ENCODE results near the gene SLMAP. TPM values are rescaled to one million over a fixed set of nuclear protein-coding genes. Genes with fewer than 3 reads are reported as not detected.

The SLMAP gene
- total RNA-seq, 2 donors from 2014 or later = 221 to 239 TPM

DNA sequence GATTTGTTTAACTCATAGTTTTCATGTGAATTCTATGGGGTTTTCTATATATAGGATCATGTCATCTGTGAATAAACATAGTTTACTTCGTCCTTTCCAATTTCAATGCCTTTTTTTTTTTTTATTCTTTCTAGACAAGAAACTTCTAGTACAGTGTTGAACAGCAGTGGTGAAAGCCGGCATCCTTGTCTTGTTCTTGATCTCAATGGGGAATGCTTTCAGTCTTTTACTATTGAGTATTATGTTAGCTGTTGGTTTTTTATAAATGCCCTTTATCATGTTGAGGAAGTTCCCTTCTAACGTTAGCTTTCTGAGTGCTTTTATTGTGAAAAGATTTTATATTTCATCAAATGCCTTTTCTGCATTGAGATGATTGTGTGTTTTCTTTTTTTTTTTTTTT lies 69.0 kb downstream of the SLMAP start:
- Histone ChIP-seq H3K4me1 (ENCODE audit: control insufficient read depth in 1 of 2, low read depth in 2 of 2) (peaks cover 13 to 44% of the 10 kb centered on the region in 2 donors), H3K27me3 (replicated peaks; ENCODE audit: insufficient read depth) (no peaks in the 10 kb centered on the region), H3K36me3 (no peaks in the 10 kb centered on the region), H3K9me3 (no peaks in the 10 kb centered on the region), H3K27ac (no peak overlapping the region), H3K4me3 (no peak overlapping the region)
- no peak for ATAC-seq (ENCODE audit: insufficient number of reproducible peaks, low FRiP score, low read depth)
- no peak for DNase-seq (ENCODE audit: low spot score)
- TF ChIP-seq, protein P1, sequence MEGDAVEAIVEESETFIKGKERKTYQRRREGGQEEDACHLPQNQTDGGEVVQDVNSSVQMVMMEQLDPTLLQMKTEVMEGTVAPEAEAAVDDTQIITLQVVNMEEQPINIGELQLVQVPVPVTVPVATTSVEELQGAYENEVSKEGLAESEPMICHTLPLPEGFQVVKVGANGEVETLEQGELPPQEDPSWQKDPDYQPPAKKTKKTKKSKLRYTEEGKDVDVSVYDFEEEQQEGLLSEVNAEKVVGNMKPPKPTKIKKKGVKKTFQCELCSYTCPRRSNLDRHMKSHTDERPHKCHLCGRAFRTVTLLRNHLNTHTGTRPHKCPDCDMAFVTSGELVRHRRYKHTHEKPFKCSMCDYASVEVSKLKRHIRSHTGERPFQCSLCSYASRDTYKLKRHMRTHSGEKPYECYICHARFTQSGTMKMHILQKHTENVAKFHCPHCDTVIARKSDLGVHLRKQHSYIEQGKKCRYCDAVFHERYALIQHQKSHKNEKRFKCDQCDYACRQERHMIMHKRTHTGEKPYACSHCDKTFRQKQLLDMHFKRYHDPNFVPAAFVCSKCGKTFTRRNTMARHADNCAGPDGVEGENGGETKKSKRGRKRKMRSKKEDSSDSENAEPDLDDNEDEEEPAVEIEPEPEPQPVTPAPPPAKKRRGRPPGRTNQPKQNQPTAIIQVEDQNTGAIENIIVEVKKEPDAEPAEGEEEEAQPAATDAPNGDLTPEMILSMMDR (IDR thresholded peaks at IDR 0.05) = no peak

DNA sequence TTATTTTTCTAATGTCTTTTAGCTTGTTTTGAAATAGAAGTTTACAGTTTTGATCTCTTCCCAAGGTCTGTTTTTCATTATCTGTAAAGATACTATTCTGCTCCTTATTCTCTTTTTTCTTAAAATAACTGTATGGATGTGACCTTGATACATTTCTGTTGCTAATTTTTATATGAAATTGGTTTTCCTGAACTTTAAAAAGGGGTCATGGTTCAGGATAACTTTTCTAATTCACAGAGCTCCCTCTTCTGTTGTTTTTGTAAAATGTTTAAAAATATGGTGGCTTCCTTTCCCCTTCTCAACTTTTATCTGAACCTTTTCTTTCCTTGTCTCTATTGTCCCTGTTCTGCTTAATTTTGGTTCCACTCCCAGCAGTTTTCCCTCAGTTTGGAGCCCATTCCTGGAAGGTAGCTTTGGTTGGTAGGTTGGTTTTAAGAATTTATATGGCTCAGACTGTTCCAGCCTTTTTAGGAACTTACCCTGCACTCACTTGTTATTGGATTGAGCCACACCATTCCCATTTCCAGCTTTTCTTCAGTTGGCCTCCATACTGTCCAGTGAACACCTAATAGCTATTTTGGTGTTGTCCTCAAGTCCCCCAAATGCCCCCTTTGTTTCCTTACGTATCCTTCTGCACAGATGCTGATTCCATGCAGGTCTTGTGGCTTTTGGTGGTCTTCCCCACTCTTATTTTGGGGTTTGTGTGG lies 70.3 kb downstream of the SLMAP start:
- DNase-seq (ENCODE audit: low spot score) = no peak
- Histone ChIP-seq H3K9me3 (no peaks in the 10 kb centered on the region), H3K27ac (no peak overlapping the region), H3K27me3 (replicated peaks; ENCODE audit: insufficient read depth) (no peaks in the 10 kb centered on the region), H3K4me3 (no peak overlapping the region), H3K4me1 (ENCODE audit: control insufficient read depth in 1 of 2, low read depth in 2 of 2) (peaks cover 13 to 34% of the 10 kb centered on the region in 2 donors), H3K36me3 (no peaks in the 10 kb centered on the region)
- ATAC-seq (ENCODE audit: insufficient number of reproducible peaks, low FRiP score, low read depth) = no peak
- TF ChIP-seq, protein P1 (IDR thresholded peaks at IDR 0.05) = no peak

DNA sequence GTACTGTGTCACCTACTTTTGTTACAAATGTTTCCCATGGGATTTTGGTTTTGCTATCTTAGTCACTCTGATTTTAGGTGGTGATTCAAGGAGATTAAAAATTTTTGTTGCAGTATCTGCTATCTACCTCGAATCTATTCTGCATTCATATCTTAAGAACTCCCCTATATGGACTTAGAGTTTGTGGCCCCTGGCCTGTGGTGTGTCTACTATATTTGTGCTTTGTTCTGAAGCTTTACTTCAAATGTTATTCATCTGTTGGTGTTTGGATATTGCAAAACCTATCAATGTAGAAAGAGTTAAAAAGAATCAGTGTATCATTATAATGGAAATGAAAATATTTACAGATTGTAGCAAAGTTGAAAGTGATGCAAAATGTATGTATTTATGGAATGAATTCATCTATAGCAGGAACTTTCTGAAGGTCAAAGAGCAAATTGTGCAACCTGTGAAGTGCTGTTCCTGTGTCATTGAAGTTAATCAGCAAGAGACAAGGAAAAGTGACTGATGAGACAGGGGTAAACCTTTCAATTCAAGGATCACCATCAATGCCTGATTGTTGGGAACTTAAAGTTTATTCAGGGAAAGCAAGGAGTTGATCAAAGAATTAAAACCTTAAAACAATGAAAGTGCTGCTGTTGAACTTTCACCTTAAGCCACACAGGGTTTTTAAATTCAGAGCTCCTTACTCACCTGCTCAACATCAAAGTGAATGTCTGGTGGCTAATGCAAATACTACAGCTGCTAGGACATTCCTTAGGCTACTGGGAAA lies 71.0 kb downstream of the SLMAP start:
- Histone ChIP-seq H3K36me3 (no peaks in the 10 kb centered on the region), H3K27me3 (replicated peaks; ENCODE audit: insufficient read depth) (no peaks in the 10 kb centered on the region), H3K9me3 (no peaks in the 10 kb centered on the region), H3K4me3 (no peak overlapping the region), H3K27ac (no peak overlapping the region), H3K4me1 (ENCODE audit: control insufficient read depth in 1 of 2, low read depth in 2 of 2) (peaks cover 7 to 27% of the 10 kb centered on the region in 2 donors)
- TF ChIP-seq, protein P1 (IDR thresholded peaks at IDR 0.05) = no peak
- DNase-seq (ENCODE audit: low spot score) (no peak), ATAC-seq (ENCODE audit: insufficient number of reproducible peaks, low FRiP score, low read depth) (no peak)

DNA sequence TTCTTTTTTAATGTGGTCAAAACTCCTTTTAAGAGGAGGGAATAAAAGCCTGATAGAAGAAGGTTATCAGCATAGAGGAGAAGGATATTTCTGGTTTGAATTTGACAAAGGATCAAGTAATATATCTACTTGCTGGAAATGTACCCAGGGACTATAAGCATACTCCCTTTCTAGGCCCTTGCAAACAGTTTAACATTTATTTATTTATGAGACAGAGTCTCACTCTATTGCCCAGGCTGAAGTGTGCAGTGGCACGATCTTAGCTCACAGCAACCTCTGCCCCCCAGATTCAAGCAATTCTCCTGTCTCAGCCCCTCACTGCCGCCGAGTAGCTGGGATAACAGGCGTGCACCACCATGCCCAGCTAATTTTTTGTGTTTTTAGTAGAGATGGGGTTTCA lies 71.6 kb downstream of the SLMAP start:
- TF ChIP-seq, protein P1 (IDR thresholded peaks at IDR 0.05) = no peak
- Histone ChIP-seq H3K4me1 (ENCODE audit: control insufficient read depth in 1 of 2, low read depth in 2 of 2) (peaks cover 2 to 20% of the 10 kb centered on the region in 2 donors), H3K9me3 (no peaks in the 10 kb centered on the region), H3K36me3 (no peaks in the 10 kb centered on the region), H3K27me3 (replicated peaks; ENCODE audit: insufficient read depth) (no peaks in the 10 kb centered on the region), H3K27ac (no peak overlapping the region), H3K4me3 (no peak overlapping the region)
- no peak for DNase-seq (ENCODE audit: low spot score)
- ATAC-seq (ENCODE audit: insufficient number of reproducible peaks, low FRiP score, low read depth) = no peak

DNA sequence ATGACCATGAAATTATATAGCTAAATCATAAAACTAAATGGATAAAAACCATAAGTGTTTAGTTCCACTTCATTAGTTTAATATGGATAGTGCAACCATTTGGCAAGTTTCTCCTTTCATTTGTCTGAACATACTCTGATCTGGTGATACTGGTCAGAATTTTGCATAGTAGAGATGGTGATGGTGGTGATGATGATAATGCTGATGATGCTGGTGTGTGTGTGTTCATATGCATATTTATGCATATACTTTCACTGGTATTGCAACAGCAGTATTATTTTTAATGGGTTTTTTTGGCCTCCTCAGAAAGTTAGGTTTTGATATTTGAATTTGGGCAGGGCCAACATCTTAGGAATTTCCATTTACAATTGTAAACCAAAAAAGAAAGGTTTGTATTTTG lies 76.4 kb downstream of the SLMAP start:
- DNase-seq (ENCODE audit: low spot score) (no peak), ATAC-seq (ENCODE audit: insufficient number of reproducible peaks, low FRiP score, low read depth) (no peak)
- no peaks in the 10 kb centered on the region for H3K36me3 ChIP-seq
- peaks cover 0 to 4% of the 10 kb centered on the region in 2 donors for H3K4me1 ChIP-seq (ENCODE audit: control insufficient read depth in 1 of 2, low read depth in 2 of 2)
- no peak overlapping the region for H3K4me3 ChIP-seq
- TF ChIP-seq, protein P1 (IDR thresholded peaks at IDR 0.05) = no peak
- no peak overlapping the region for H3K27ac ChIP-seq
- H3K27me3 ChIP-seq (replicated peaks; ENCODE audit: insufficient read depth) = no peaks in the 10 kb centered on the region
- H3K9me3 ChIP-seq = no peaks in the 10 kb centered on the region
